ENCODE results near the gene HECTD1. TPM values are rescaled to one million over a fixed set of nuclear protein-coding genes. Genes with fewer than 3 reads are reported as not detected.

The HECTD1 gene
- total RNA-seq, 1 donor from 2014 or later = 291 TPM

GRCh38 chr14:31126680-31127079, 80.9 kb downstream of the HECTD1 start:
- no peak for FAIRE-seq
- Histone ChIP-seq H3K36me3 (ENCODE audit: control insufficient read depth, insufficient read depth, low read length) (peaks cover 17% of the 10 kb centered on the region), H3K4me3 (ENCODE audit: low read depth, low read length) (no peak overlapping the region)

GRCh38 chr14:31125231-31125630, 82.4 kb downstream of the HECTD1 start:
- Histone ChIP-seq H3K27me3 (ENCODE audit: control insufficient read depth, insufficient read depth, low read length) (no peaks in the 10 kb centered on the region), H3K36me3 (ENCODE audit: control insufficient read depth, insufficient read depth, low read length) (peaks cover 19% of the 10 kb centered on the region), H3K4me3 (ENCODE audit: low read depth, low read length) (no peak overlapping the region)
- TF ChIP-seq CTCF (IDR thresholded peaks at IDR 0.05; ENCODE audit: insufficient read depth, low read length, severe bottlenecking) = no peak
- FAIRE-seq (no peak), DNase-seq (ENCODE audit: low read depth) (no peak)

More at GRCh38 chr14:31126680-31127079, 80.9 kb downstream of the HECTD1 start:
- no peak for DNase-seq (ENCODE audit: low read depth)
- no peak for TF ChIP-seq CTCF (IDR thresholded peaks at IDR 0.05; ENCODE audit: insufficient read depth, low read length, severe bottlenecking)
- no peaks in the 10 kb centered on the region for H3K27me3 ChIP-seq (ENCODE audit: control insufficient read depth, insufficient read depth, low read length)

GRCh38 chr14:31124197-31124596, 83.4 kb downstream of the HECTD1 start:
- Histone ChIP-seq H3K4me3 (ENCODE audit: low read depth, low read length) (no peak overlapping the region), H3K27me3 (ENCODE audit: control insufficient read depth, insufficient read depth, low read length) (no peaks in the 10 kb centered on the region), H3K36me3 (ENCODE audit: control insufficient read depth, insufficient read depth, low read length) (peaks cover 20% of the 10 kb centered on the region)
- no peak for DNase-seq (ENCODE audit: low read depth)
- TF ChIP-seq CTCF (IDR thresholded peaks at IDR 0.05; ENCODE audit: insufficient read depth, low read length, severe bottlenecking) = no peak
- no peak for FAIRE-seq

GRCh38 chr14:31122921-31123320, 84.7 kb downstream of the HECTD1 start:
- TF ChIP-seq CTCF (IDR thresholded peaks at IDR 0.05; ENCODE audit: insufficient read depth, low read length, severe bottlenecking) = no peak
- no peak overlapping the region for H3K4me3 ChIP-seq (ENCODE audit: low read depth, low read length)
- no peak for FAIRE-seq
- DNase-seq (ENCODE audit: low read depth) = no peak
- H3K27me3 ChIP-seq (ENCODE audit: control insufficient read depth, insufficient read depth, low read length) = no peaks in the 10 kb centered on the region
- H3K36me3 ChIP-seq (ENCODE audit: control insufficient read depth, insufficient read depth, low read length) = peaks cover 17% of the 10 kb centered on the region

GRCh38 chr14:31122098-31122611, 85.4 kb downstream of the HECTD1 start:
- H3K36me3 ChIP-seq (ENCODE audit: control insufficient read depth, insufficient read depth, low read length) = peaks cover 17% of the 10 kb centered on the region

More at GRCh38 chr14:31122098-31122611, 85.4 kb downstream of the HECTD1 start:
- no peaks in the 10 kb centered on the region for H3K27me3 ChIP-seq (ENCODE audit: control insufficient read depth, insufficient read depth, low read length)
- no peak overlapping the region for H3K4me3 ChIP-seq (ENCODE audit: low read depth, low read length)
- no peak for TF ChIP-seq CTCF (IDR thresholded peaks at IDR 0.05; ENCODE audit: insufficient read depth, low read length, severe bottlenecking)
- DNase-seq (ENCODE audit: low read depth) = peak; percentile 15
- FAIRE-seq = peak; percentile 86
